T-helper 1 cell treated with Interleukin-12 subunit alpha and Interleukin-12 subunit beta and Interleukin-4 antibody, amounts not matched to agents 30 μg/mL and 1 μg/mL, for 36 hours (primary cell): ENCODE results near the gene GSTT4.
A peak's percentile ranks its signal among the peaks of the same experiment; 100 is the strongest.

Experiments
- H3K27ac Mint-ChIP-seq: one replicate; pipeline ENCODE4 v1.8.0; 2021; ENCODE audit warnings: mild to moderate bottlenecking, mixed read lengths
- H3K27me3 Mint-ChIP-seq: one replicate; pipeline ENCODE4 v1.8.0; 2021; ENCODE audit warnings: low read depth, mixed read lengths
- H3K36me3 Mint-ChIP-seq: one replicate; pipeline ENCODE4 v1.8.0; 2021; ENCODE audit warnings: low read depth, mixed read lengths
- H3K4me1 Mint-ChIP-seq: one replicate; pipeline ENCODE4 v1.8.0; 2021; ENCODE audit warnings: low read depth, mixed read lengths
- H3K4me3 Mint-ChIP-seq: one replicate; pipeline ENCODE4 v1.8.0; 2021; ENCODE audit warnings: mild to moderate bottlenecking, moderate library complexity, mixed read lengths
- H3K9me3 Mint-ChIP-seq: one replicate; pipeline ENCODE4 v1.8.0; 2021; ENCODE audit warnings: mixed read lengths

Gene GSTT4

DNA sequence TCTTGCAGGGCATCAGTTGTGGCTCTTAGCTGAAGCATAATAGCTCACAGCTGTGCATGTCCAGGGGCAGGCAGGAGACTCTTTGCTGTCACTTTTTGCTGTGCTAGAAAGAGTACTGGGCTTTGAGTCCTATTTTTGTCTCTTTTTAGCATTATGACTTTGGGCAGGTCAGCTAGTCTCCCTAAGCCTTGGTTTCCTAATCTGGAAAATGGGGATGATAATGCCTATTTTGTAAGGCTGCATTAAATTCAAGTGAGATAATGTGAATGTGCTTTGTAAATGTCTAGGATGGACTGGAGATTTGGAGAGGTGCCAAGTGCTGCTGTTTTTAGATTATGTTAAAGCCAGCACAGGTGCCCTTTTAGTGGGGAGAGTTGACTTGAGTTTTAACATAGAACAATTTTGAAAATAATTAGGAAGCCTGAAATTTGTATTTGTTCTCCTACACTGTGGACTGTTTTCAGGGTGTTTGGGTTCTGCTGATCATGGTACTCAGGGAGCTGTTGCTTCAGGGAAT lies 25.0 kb upstream of the GSTT4 start:
- Mint-ChIP-seq H3K4me1 (peaks cover 15% of the 10 kb centered on the region), H3K4me3 (no peak overlapping the region), H3K36me3 (peaks cover 14% of the 10 kb centered on the region), H3K27me3 (no peaks in the 10 kb centered on the region), H3K9me3 (no peaks in the 10 kb centered on the region), H3K27ac (no peak overlapping the region)

GRCh38 chr22:24029304-24029703 lies 24.1 kb upstream of the GSTT4 start:
- Mint-ChIP-seq H3K4me3 (no peak overlapping the region), H3K4me1 (peaks cover 18% of the 10 kb centered on the region), H3K36me3 (peaks cover 21% of the 10 kb centered on the region), H3K27me3 (no peaks in the 10 kb centered on the region), H3K27ac (no peak overlapping the region), H3K9me3 (no peaks in the 10 kb centered on the region)

- Mint-ChIP-seq H3K27me3 (no peaks in the 10 kb centered on the region), H3K9me3 (no peaks in the 10 kb centered on the region), H3K4me1 (peaks cover 20% of the 10 kb centered on the region), H3K27ac (no peak overlapping the region), H3K36me3 (peaks cover 23% of the 10 kb centered on the region), H3K4me3 (no peak overlapping the region)
Measured at GRCh38 chr22:24028533-24028932, 23.3 kb upstream of the GSTT4 start.

GRCh38 chr22:24027991-24028390 lies 22.7 kb upstream of the GSTT4 start:
- Mint-ChIP-seq H3K36me3 (peaks cover 23% of the 10 kb centered on the region), H3K27me3 (no peaks in the 10 kb centered on the region), H3K27ac (no peak overlapping the region), H3K9me3 (no peaks in the 10 kb centered on the region), H3K4me1 (peaks cover 26% of the 10 kb centered on the region), H3K4me3 (no peak overlapping the region)

- Mint-ChIP-seq H3K27me3 (no peaks in the 10 kb centered on the region), H3K36me3 (peaks cover 23% of the 10 kb centered on the region), H3K4me3 (no peak overlapping the region), H3K9me3 (no peaks in the 10 kb centered on the region), H3K4me1 (peaks cover 30% of the 10 kb centered on the region), H3K27ac (no peak overlapping the region)
Measured at GRCh38 chr22:24027389-24027975, 22.2 kb upstream of the GSTT4 start.

GRCh38 chr22:24026733-24027132 lies 21.5 kb upstream of the GSTT4 start:
- H3K4me1 Mint-ChIP-seq: peaks cover 34% of the 10 kb centered on the region
- peaks cover 27% of the 10 kb centered on the region for H3K36me3 Mint-ChIP-seq
- H3K27ac Mint-ChIP-seq: no peak overlapping the region
- H3K4me3 Mint-ChIP-seq: no peak overlapping the region
- no peaks in the 10 kb centered on the region for H3K27me3 Mint-ChIP-seq
- H3K9me3 Mint-ChIP-seq: no peaks in the 10 kb centered on the region

GRCh38 chr22:24026056-24026455 lies 20.8 kb upstream of the GSTT4 start:
- no peaks in the 10 kb centered on the region for H3K27me3 Mint-ChIP-seq
- H3K27ac Mint-ChIP-seq: no peak overlapping the region
- no peaks in the 10 kb centered on the region for H3K9me3 Mint-ChIP-seq
- H3K36me3 Mint-ChIP-seq: peaks cover 27% of the 10 kb centered on the region
- no peak overlapping the region for H3K4me3 Mint-ChIP-seq
- peaks cover 32% of the 10 kb centered on the region for H3K4me1 Mint-ChIP-seq

GRCh38 chr22:24025475-24025874 lies 20.2 kb upstream of the GSTT4 start:
- Mint-ChIP-seq H3K27me3 (no peaks in the 10 kb centered on the region), H3K4me1 (peaks cover 32% of the 10 kb centered on the region), H3K27ac (no peak overlapping the region)

GRCh38 chr22:24024354-24024753 lies 19.1 kb upstream of the GSTT4 start:
- peaks cover 32% of the 10 kb centered on the region for H3K4me1 Mint-ChIP-seq
- H3K27me3 Mint-ChIP-seq: no peaks in the 10 kb centered on the region
- no peak overlapping the region for H3K27ac Mint-ChIP-seq
- peaks cover 27% of the 10 kb centered on the region for H3K36me3 Mint-ChIP-seq
- no peaks in the 10 kb centered on the region for H3K9me3 Mint-ChIP-seq
- H3K4me3 Mint-ChIP-seq: no peak overlapping the region

More at GRCh38 chr22:24025475-24025874, 20.2 kb upstream of the GSTT4 start:
- H3K9me3 Mint-ChIP-seq: no peaks in the 10 kb centered on the region
- H3K36me3 Mint-ChIP-seq: peaks cover 27% of the 10 kb centered on the region
- no peak overlapping the region for H3K4me3 Mint-ChIP-seq

DNA sequence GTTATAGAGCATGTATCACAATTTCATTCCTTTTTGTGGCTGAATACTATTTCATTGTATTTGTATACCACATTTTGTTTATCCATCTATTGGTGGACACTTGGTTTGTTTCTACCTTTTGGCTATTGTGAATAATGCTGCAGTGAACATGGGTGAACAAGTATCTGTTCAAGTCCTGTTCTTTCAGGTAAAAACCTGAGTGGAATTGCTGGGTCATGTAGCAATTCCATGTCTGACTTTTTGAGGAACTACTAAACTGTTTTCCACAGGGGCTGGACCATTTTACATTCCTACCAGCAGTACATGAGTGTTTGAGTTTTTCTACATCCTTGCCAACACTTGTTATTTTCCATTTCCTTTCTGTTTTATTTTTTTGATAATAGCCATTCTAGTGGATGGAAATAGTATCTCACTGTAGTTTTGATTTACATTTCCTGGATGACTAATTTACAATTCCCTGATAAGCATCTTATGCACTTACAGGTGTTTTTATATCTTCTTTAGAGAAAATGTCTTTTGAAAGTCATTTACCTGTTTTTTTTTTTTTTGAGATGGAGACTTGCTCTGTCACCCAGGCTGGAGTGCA lies 18.0 kb upstream of the GSTT4 start:
- H3K4me1 Mint-ChIP-seq: peaks cover 30% of the 10 kb centered on the region

DNA sequence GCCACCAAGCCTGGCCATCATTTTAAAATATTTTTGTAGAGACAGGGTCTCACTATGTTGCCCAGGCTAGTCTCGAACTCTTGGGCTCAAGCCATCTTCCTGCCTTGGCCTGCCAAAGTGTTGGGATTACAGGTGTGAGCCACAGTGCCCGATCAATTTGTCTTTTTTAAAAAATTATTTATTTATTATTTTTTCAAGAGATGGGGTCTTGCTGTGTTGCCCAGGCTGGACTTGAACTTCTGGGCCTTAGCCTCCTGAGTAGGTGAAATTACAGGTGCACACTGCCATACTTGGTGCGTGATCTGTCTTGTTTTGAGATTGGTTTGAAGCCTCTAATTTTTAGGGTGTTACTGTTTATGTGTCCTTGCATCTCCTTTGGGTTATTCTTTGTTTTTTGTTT lies 16.1 kb upstream of the GSTT4 start:
- Mint-ChIP-seq H3K4me1 (peaks cover 27% of the 10 kb centered on the region), H3K9me3 (no peaks in the 10 kb centered on the region), H3K27ac (no peak overlapping the region), H3K36me3 (peaks cover 25% of the 10 kb centered on the region), H3K4me3 (no peak overlapping the region), H3K27me3 (no peaks in the 10 kb centered on the region)

More for the DNA sequence above, 18.0 kb upstream of the GSTT4 start:
- Mint-ChIP-seq H3K27me3 (no peaks in the 10 kb centered on the region), H3K9me3 (no peaks in the 10 kb centered on the region), H3K27ac (no peak overlapping the region), H3K36me3 (peaks cover 28% of the 10 kb centered on the region), H3K4me3 (no peak overlapping the region)

DNA sequence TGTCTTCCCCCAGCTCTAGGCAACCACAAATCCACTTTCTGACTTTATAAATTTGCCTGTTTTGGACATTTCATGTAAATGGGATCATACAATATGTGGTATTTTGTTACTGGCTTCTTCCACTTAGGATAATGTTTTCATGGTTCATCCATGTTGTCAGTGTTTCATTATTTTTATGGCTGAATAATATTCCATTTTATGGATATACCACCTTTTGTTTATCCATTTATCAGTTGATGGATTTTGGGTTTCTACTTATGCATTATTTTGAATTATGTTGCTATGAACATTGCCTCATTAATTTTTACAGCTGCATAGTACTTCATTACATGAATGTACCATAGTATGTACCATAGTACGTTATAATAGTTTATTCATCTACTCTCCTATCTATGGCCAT lies 10.9 kb upstream of the GSTT4 start:
- H3K9me3 Mint-ChIP-seq: no peaks in the 10 kb centered on the region
- H3K27me3 Mint-ChIP-seq: no peaks in the 10 kb centered on the region
- peaks cover 13% of the 10 kb centered on the region for H3K36me3 Mint-ChIP-seq
- no peak overlapping the region for H3K4me3 Mint-ChIP-seq
- H3K27ac Mint-ChIP-seq: no peak overlapping the region
- peaks cover 24% of the 10 kb centered on the region for H3K4me1 Mint-ChIP-seq

DNA sequence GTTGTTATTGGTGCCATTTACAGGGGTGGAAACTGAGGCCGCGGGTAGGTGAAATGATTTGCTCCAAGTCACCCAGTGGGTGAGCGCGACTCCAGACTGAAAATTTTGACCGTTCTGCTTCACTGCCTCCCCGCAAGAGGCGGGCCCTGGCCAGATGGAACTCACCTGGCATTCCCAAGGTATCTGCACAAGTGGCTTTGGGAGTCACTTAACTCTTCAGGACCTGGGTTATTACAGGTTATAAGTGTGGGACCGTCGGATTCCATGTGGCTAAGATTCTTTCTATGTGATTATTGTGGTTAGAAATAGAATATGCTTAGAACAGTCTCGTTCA lies 6.4 kb upstream of the GSTT4 start:
- H3K4me1 Mint-ChIP-seq: peaks cover 28% of the 10 kb centered on the region
- H3K27ac Mint-ChIP-seq: peak overlapping the region; percentile 97
- peak overlapping the region; percentile 97 for H3K4me3 Mint-ChIP-seq
- no peaks in the 10 kb centered on the region for H3K9me3 Mint-ChIP-seq
- no peaks in the 10 kb centered on the region for H3K27me3 Mint-ChIP-seq
- H3K36me3 Mint-ChIP-seq: peaks cover 6% of the 10 kb centered on the region

DNA sequence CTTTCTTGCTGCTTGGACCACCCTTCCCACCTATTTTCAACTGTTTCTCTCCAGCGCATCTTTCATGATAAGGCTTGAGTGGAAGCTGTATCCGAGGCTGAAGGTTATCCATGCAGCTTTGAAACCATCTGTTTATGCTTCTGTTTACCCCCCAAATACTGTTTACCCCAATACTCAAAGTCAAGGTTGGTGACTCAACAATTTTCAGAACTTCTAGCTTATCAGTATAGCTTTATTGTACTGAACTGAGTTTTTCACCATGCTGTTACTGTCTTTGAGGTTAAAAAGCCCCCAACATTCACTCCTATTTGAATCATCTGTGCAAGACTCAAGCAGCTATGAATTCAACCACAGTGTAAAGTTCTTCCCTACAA lies 4.8 kb upstream of the GSTT4 start:
- Mint-ChIP-seq H3K9me3 (no peaks in the 10 kb centered on the region), H3K27ac (peak overlapping the region; percentile 61), H3K36me3 (peaks cover 3% of the 10 kb centered on the region), H3K4me1 (peaks cover 24% of the 10 kb centered on the region), H3K4me3 (peak overlapping the region; percentile 20), H3K27me3 (no peaks in the 10 kb centered on the region)

DNA sequence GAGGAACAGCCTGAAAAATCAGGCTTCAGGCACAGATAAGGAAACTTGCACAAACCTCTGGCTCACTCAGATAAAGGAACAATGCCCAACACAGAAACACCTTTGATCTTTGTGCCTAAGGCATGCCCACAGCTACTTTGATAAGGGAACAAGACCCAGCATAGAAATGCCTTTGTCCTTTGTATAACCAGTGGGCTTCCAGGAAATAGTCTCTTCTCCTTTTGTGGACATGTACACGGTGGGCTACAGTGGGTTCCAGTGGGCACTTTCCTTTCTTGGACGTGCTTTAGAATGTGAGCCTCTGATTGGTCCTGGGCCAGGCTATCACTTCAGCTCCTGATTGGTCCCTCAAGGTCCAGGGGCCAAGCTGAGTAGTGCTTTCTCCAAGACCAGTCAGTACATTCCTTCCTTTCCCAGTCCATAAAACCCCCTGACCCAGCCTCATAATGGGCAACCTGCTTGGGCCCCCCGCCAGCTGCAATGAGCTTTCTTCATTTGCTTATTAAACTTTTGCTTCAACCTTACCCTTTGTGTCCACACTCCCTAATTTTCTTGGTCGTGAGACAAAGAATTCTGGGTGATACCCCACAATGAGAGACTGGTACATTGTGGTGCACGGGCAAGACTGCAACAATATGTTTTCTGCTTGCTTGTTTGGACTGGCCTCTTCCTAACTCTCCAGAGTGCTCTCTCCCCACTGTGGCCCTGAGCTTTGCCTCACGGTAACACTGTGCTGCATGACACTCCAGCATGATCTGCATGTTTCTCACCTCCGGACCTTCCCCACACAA lies 4.2 kb upstream of the GSTT4 start:
- no peak overlapping the region for H3K4me3 Mint-ChIP-seq

More for the DNA sequence above, 4.2 kb upstream of the GSTT4 start:
- Mint-ChIP-seq H3K27ac (no peak overlapping the region), H3K4me1 (peaks cover 22% of the 10 kb centered on the region), H3K36me3 (peaks cover 3% of the 10 kb centered on the region), H3K27me3 (no peaks in the 10 kb centered on the region), H3K9me3 (no peaks in the 10 kb centered on the region)
